SK-N-MC (cell line): ENCODE data around the gene BCL2L13.

Experiments used
- DNase-seq: peaks from one replicate; pipeline ENCODE4 v3.0.0-alpha.2; 2011; ENCODE audit warnings: low read depth, low spot score
- H3K27ac ChIP-seq: fragments of 200-600 bp; sonication (generic); 2 replicates; pipeline ENCODE4 v1.5.1; 2016; ENCODE audit warnings: mixed run types
- H3K36me3 ChIP-seq: fragments of 200-600 bp; sonication (generic); 2 replicates; pipeline ENCODE4 v1.6.1; 2017; ENCODE audit warnings: antibody characterized with exemption, low read length, mixed read lengths; ENCODE audit not compliant: insufficient read depth
- H3K4me3 ChIP-seq: fragments of 200-600 bp; sonication (generic); 2 replicates; pipeline ENCODE4 v1.5.1; 2016
- H3K9ac ChIP-seq: fragments of 200-600 bp; sonication (generic); 2 replicates; pipeline ENCODE4 v1.8.0; 2017; ENCODE audit warnings: mixed run types, mixed read lengths; ENCODE audit not compliant: insufficient read length
- H3K9me3 ChIP-seq: fragments of 200-600 bp; sonication (generic); 2 replicates; pipeline ENCODE4 v1.6.1; 2017; ENCODE audit warnings: low read depth, mild to moderate bottlenecking, antibody characterized with exemption, low read length, moderate library complexity, mixed read lengths
- EZH2 ChIP-seq: fragments of 200-600 bp; sonication (generic); IDR thresholded peaks from one replicate; pipeline ENCODE4 v1.6.1; 2017; ENCODE audit warnings: antibody characterized with exemption
- FOXP2 ChIP-seq: optimal IDR thresholded peaks from 2 replicates; pipeline ENCODE3; 2011; ENCODE audit warnings: mild to moderate bottlenecking, moderate library complexity; ENCODE audit not compliant: insufficient read depth; ENCODE audit errors: extremely low read length, control extremely low read depth
- POLR2AphosphoS5 ChIP-seq: IDR thresholded peaks from 2 replicates; pipeline ENCODE4 v1.6.1; 2012; ENCODE audit warnings: mild to moderate bottlenecking, low read depth, low read length, borderline replicate concordance

The BCL2L13 gene

DNA sequence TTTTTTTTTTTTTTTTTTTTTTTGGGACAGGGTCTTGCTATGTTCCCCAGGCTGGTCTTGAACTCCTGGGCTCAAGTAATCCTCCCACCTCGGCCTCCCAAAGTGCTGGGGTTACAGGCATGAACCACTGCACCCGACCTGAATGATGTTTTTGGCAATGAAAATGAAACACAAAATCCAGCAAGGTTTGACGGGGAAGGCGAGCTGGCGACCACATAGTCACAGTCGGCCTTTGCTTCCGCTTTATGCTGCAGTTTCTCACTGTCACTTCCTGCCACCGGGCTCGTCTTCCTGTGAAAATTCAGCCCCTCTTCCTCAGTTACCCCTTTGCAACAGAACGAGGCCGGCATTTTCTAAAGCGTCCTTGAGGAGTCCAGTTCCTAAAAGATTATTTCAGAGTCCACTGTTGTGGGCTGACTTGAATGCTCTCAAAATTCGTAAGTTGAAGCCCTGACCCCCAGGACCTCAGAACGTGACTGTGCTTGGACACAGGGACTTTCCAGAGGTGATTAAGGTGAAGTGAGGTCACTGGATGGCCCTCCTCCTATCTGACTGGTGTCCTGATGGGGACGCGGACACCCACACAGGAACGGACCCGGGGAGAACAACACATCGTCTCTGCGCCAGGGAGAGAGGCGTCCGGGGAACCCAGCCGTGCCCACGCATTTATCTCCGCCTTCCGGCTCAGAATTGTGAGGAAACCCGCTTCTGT lies 138.6 kb downstream of the BCL2L13 start:
- H3K9ac ChIP-seq, result no peak overlapping the region
- H3K9me3 ChIP-seq, result no peaks in the 10 kb centered on the region
- H3K4me3 ChIP-seq, result no peak overlapping the region
- no peak for DNase-seq
- H3K27ac ChIP-seq, result no peak overlapping the region
- TF ChIP-seq FOXP2 (no peak), EZH2 (no peak), POLR2AphosphoS5 (no peak)
- no peaks in the 10 kb centered on the region for H3K36me3 ChIP-seq

DNA sequence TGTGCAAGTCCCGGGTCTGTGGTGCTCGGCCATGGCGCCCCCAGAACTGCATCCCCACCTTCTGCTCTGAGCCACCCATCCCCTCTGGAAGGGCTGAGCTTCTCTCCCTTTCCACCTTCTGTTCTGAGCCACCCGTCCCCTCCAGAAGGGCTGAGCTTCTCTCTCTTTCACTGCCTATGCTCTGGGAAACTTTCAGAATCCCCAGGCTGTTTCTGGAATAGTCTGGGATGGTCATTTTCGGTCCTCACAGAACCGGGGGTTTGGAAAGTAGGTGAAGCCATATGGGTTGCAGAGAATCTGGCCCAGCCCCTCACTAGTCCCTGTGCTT lies 139.1 kb downstream of the BCL2L13 start:
- Histone ChIP-seq H3K4me3 (no peak overlapping the region), H3K27ac (no peak overlapping the region), H3K36me3 (no peaks in the 10 kb centered on the region), H3K9me3 (no peaks in the 10 kb centered on the region), H3K9ac (no peak overlapping the region)
- no peak for DNase-seq
- TF ChIP-seq POLR2AphosphoS5, result no peak

DNA sequence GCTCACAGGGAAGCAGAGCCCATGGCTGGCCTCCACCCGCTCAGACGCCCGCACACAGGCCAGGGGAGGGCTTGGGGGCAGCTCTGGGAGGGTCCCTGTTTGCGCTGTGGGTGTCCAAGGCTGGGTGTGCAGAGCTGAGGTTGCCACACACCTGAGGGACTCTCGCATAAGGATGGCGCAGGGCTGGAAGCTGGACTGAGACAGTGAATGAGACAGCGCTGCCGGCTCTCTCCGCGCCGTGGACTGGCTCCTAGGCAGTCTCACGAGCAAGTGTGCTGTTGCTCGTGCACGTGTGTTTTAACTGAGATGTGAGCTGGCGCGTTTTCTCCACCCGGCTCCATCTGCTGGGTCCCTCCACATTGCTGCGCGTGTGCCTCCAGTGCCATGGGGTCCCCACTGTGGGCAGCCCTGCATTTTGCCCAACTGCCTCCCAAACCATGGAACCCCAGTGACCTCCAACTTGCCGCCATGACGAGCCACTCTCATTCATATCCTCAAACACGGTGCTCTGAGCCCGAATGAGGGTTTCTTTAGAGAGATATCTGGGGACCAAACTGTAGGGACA lies 139.9 kb downstream of the BCL2L13 start:
- Histone ChIP-seq H3K27ac (no peak overlapping the region), H3K4me3 (no peak overlapping the region), H3K36me3 (no peaks in the 10 kb centered on the region), H3K9me3 (no peaks in the 10 kb centered on the region), H3K9ac (no peak overlapping the region)
- no peak for DNase-seq
- TF ChIP-seq EZH2 (no peak), POLR2AphosphoS5 (no peak), FOXP2 (no peak)

DNA sequence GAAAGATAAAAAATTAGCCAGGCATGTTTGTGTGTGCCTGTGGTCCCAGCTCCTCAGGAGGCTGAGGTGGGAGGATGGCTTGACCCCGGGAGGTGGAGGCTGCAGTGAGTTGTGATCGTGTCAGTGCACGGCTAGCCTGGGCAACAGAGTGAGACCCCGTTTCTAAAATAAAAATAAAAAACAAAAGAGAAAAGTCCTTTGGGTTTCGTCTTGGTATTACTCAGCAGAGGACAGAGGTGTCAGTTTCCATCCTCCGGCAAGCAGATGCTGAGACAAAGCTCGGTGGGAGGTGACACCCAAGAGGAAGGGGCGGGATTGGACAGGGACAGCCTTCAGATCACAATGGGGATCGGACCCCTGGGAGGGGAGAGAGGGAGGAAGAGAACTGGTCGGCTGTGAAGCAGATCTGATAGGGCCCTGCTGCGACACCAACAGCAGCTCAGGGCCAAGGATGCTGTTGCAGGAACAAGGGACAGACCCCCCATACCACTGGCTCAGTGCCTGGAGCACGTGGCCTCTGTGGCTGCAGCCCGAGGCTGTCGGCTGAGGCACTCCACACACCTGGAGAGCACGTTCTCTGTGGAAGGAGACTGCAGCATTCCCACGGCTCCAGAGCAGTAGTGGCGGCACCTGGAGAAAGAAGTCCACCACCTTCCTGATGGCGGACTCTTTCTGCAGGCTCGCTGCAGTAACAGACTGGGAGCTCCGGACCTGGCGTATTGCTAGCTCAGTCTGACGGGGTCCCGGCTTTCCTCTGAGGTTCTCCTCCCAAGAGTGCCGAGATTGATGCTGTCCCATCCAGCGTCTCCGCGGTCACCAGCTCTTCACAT lies 140.9 kb downstream of the BCL2L13 start:
- DNase-seq, result no peak
- TF ChIP-seq FOXP2 (no peak), POLR2AphosphoS5 (no peak), EZH2 (no peak)
- Histone ChIP-seq H3K36me3 (no peaks in the 10 kb centered on the region), H3K27ac (no peak overlapping the region), H3K9ac (no peak overlapping the region), H3K4me3 (no peak overlapping the region), H3K9me3 (no peaks in the 10 kb centered on the region)

DNA sequence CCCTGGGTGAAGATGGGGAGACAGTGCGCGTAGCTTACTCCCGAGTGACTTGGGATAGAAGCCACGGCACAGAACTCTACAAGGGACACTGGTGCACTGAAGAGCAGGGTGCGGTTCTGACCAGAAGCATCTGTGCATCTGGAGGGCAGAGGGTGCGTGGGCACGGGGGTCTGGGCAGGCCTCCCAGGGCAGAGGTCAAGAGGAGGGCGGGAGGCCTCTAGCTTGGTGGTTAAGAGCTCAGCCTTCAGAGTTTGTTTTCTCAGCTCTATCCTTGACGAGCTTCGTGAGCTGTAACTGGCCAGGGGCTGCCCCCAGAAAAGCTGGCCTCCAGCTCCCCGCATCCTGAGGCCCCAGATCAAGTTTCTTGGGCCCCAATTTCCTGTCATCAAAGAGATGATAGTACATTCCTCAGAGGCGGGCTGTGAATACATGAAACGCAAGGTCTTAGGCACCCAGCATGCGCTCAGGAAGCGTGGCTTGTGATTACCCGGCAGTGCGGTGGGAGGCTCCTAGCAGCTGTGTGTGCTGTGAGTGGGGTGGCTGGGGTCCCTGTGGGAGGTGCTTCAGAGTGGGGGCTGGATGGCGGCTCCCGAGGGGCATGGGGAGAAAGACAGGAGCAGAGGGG lies 141.7 kb downstream of the BCL2L13 start:
- TF ChIP-seq EZH2 (no peak), FOXP2 (no peak)
- Histone ChIP-seq H3K4me3 (no peak overlapping the region), H3K9me3 (no peaks in the 10 kb centered on the region), H3K27ac (no peak overlapping the region), H3K36me3 (no peaks in the 10 kb centered on the region), H3K9ac (no peak overlapping the region)
- no peak for DNase-seq
